ENCODE measurements around the gene CPSF4.
"Not testable (repeated sequence)": the region's sequence is repeated elsewhere in the genome, so short reads cannot be mapped to it uniquely, and the experiment has no call there.

CPSF4 gene

DNA sequence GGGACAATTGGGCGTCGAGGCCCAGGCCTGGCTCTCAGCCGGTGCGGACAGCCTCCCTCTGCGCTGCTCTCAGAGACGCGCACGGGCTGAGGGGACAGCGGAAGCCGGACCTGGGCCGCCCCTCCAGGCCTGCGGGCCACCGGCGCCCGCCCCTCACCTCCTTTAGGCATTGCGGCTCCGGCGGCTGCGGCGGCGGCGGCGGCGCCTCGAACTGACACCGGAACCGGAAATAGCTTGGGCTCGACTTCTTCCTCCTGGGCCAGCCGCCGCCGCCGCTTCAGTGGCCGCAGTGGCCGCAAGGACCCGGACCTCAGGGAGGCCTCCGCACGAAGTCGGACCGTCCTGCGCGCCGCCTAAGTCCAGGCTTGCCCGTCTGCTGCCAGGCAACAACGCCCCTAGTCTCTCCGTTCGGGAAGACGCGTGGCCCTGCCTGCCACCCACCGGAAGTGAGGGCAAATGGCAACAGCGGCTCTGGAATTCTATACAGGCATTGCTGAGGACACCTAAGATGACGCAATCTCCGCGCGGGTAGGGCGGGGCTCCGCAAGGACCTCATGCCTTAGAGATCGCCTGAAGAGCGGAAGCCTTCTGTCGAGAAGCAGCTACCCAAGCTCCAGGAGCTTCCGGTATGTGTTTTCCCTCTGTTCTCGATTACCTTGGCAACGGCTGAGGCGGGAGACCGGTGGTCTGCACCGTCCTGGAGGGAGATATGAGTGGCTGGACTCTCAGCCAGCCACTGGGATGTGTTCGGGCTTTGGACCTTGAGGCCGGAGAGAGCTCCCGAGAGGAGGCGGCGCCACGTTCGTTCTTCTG is 30.2 kb upstream of the CPSF4 start, which contains the start of the genes BUD31 and PDAP1:
Gene BUD31 (plus strand): TSS at position 591 of the 813 bp plus-strand sequence. CDS start 2,124 bp downstream, outside the sequence.
Gene PDAP1 (minus strand): TSS at position 219 of the 813 bp plus-strand sequence. CDS start 49 bp downstream, at position 170.
- peak; percentile 99 for DNase-seq (ENCODE audit: low spot score)

DNA sequence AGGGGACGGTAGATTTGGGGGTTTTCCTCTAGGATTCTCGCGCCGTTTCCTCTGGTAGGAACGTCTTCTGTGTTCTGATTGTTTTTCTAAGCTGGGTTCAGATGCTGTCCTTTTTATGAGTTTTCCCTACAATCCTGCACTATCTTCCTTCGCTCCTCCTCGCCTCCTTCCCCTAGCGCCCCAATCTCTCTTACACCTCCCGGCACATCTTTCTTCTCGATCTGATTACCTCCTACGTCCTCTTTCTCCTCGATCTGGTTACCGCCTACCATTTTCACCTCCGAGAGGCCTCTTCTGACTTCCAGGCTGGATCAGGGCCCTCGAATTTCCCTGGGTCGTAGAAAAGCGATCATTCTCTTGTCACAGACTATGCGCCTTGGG is 29.6 kb upstream of the CPSF4 start:
- DNase-seq (ENCODE audit: low spot score), result no peak

DNA sequence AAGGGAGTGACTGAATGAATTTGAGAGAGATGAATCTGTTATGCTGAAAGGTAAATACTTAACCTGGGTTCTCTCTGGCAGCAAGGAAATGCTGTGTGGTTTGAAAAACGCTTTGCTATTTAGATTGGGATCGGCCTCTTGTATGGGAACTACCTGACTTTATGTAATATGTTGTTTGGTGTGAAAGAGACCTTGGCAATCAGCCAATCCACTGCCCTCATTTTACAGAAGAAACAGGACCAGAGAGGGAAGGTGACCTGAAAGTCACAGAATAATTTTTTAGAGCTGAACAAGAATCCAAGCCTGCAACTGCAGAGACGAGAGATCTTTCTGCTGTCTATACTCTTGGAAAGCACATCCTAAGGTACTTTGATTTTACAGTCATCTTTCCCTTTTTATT is 28.9 kb upstream of the CPSF4 start:
- DNase-seq (ENCODE audit: low spot score), result no peak

DNA sequence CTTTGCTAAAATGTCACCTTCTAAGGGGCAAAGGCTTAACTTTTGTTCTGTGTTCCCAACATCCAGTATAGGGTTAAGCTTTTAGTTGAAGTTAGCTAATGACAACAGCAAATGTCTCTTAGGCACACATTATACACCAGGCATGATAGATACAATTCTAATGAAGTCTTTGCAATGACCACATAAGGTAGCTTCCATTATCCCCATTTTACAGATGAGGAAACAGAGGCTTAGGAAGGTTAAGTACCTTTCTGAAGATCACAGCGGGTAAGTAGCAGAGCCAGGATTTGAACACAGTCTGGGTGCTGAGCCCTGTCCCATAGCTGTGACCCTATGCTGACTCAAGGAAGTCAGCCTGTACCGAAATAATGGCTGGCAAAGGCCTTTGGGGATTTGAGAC is 28.1 kb upstream of the CPSF4 start:
- DNase-seq (ENCODE audit: low spot score), result no peak

DNA sequence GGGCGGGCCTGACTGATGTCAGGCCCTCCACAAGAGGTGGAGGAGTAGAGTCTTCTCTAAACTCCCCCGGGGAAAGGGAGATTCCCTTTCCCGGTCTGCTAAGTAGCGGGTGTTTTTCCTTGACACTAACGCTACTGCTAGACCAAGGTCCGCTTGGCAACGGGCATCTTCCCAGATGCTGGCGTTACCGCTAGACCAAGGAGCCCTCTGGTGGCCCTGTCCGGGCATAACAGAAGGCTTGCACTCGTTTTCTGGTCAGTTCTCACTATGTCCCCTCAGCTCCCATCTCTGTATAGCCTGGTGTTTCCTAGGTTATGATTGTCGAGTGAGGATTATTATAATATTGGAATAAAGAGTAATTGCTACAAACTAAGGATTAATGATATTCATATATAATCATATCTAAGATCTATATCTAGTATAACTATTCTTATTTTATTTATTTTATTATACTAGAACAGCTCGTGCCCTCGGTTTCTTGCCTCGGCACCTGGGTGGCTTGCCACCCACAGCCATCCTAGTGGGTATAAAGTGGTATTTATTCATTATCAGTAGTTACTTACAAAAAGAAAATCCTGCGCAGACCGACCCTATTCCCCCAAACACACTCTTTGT is 23.1 kb upstream of the CPSF4 start:
- DNase-seq (ENCODE audit: low spot score), result not testable (repeated sequence)

DNA sequence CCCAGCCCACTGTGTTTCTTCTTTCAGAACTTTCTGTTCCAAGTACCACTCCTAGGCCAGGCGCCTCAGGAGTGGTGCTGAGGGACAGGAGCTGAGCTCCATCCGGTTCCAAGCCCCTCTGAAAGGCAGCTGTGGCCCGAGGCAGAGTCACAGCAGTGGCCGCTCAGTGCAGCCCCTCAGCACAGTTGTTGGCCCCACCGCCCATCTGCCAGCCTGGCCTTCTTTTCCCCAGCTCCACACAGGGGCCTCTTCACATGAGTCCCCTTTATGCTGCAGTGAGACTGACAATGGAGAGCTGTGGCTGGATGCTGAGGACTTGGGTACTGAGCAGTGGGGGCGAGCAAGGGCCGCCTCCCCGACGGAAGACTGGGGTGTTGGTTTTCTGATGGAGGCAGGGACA is 20.5 kb upstream of the CPSF4 start:
- no peak for DNase-seq (ENCODE audit: low spot score)

DNA sequence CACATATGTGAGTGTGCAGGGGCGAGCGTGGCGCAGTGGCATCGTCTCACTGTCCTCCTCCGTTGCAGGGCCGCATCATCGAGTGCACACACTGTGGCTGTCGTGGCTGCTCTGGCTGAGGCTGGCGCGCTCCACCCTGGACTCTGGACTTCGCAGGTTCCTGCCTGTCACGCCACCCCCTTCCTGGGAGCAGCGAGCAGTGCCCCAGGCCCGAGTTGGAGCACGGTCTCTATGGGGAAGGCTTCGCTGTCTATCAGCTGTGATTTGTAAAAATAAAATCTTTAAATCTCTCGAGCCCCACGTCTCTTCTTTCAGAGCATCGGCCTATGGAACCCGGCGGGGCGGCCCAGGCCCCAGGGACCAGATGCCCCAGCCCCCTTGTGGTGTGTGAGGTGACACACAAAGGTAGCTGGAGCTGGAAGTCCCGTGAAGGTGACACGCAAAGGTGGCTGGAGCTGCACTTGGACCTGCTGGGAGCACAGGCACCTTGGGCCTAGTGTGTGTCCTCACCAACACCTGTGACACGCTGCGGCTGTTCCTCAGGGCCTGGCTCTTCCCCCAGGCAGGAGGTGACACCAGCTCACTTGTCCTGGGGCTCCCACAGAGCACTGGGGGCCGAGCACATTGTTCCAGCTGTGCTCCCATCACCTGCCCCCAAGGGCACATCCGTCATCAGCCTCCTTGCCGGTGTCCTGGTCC is 19.3 kb upstream of the CPSF4 start:
- DNase-seq (ENCODE audit: low spot score), result no peak

DNA sequence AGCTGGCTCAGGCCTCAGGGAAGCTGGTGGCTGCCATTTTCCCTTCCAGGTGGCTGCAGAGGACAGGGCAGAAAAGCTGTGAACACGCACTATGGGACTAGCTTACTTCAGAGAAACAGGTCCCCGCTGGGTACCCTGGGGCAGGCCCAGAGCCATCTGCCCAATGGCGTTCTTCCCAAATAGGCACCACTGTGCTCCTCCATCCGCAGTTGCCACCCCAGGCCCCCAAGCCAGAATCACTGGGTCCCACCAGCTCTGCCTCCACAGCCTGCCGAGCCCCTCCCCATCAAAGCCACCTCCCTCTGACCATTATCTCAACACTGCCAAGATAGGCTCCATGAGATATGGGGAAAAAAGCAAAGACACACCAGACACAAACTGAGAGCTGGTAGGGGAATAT is 18.5 kb upstream of the CPSF4 start:
- no peak for DNase-seq (ENCODE audit: low spot score)

DNA sequence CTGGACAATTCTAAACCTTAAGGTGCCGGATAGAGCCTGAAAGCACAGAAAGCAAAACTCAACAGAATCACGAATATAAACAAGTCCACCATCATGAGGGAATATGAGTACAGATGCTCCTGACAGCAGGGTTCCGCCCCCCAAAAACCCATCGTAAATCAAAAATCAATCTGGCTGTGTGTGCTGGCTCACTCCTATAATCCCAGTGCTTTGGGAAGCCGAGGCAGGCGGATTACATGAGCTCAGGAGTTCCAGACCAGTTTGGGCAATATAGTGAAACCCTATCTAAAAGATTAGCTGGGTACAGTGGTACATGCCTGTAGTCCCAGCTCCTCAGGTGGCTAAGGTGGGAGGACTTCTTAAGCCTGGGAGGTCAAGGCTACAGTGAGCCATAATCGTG is 17.8 kb upstream of the CPSF4 start:
- no peak for DNase-seq (ENCODE audit: low spot score)

DNA sequence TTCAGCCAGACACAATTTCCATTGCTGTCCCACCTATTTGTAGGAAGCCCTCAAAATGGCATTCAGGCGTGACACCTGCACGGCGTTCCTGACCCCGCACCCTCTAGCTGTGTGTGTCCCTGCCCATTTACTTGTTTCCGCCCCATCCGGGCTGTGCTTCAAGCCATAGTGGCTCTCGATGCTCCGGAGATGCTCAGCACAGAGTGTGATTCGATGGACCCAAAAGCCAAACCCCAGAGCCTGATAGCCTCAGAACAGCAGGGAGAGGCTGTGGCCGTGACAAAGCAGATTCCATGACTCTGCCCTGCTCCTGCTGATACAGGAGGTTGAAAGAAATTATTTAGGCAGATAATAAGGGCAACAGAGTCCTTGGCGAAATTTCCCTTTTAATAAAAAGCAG is 16.6 kb upstream of the CPSF4 start:
- no peak for DNase-seq (ENCODE audit: low spot score)

DNA sequence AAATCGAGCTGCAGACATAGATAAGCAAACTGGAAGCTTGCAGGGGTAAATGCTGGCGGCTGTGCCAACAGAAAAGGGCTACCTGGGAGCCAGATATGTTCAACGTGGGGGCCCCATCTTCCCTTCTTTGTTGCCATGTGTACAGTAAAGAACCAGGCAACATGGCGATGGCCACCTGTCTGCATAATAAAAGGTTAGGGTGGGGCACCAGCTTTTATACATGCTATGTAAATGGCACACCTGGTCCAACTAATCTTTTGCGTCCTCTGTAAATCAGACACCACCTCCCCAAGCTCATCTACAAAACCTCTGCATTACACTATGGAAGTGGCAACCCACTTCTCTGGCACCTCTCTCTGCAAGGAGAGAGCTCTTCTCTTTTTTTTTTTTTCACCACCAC is 16.1 kb upstream of the CPSF4 start:
- no peak for DNase-seq (ENCODE audit: low spot score)

DNA sequence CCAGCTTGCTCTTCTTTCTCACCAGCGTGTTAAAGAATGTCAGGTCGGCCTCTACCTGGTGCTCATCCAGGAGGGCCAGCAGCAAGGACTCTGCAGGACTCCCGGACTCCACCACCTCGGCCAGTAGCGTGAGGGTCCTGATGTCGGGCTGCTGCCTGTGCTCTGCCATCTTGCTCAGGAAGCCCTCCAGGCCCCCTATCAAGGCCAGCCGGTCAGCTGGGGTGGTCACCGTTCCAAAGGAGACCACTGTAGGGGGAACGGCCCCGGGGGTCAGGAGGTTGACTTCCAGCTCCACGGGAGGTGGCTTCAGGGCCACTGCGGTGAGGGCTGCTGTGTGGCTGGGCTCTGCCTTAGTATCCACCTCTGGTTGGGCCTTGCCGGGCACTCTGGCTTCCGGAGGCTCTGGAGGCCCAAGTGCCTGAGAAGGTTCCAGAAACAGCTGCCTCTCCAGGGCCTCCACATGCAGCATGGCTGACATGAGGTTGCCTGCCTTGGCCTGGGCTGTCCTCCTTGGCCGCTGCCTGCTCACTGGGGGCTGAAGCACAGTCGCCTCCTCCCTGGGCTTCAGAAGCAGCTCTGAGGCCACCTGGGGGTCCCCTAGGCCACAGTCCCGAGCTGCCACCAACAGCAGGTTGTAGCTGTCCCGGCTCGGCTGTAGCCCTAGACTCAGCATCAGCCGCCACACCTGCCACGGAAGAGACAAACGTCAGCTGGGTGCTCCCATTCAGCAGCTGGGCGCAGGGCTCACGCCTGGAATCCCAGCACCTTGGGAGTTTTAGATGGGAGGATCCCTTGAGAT is 13.6 kb upstream of the CPSF4 start:
- DNase-seq (ENCODE audit: low spot score), result no peak

DNA sequence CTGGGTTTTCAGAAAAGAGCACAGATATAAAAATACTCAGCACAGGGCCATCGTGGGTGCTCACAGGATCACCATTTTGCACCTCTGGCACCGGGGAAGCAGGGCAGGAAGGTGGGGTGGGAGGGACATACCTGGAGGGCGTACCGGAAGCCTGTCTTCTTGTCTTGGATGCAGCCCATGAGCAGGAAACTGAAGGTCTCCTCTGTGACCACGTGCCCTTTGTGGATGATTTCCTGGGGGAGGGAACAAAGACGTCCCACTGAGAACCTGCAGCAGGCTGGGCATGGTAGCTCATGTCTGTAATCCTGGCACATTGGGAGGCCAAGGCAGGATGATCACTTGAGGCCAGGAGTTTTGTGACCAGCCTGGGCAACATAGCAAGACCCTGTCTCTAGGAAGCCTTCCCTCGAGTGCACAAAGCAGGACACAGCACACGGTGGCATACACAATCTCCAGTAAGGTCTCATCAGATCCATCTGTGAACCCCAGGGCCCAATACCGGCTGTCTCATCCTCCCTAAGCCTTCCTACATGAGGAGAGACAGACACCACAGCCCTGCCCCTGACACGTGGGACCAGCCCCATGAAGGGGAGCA is 9.7 kb upstream of the CPSF4 start:
- no peak for DNase-seq (ENCODE audit: low spot score)

DNA sequence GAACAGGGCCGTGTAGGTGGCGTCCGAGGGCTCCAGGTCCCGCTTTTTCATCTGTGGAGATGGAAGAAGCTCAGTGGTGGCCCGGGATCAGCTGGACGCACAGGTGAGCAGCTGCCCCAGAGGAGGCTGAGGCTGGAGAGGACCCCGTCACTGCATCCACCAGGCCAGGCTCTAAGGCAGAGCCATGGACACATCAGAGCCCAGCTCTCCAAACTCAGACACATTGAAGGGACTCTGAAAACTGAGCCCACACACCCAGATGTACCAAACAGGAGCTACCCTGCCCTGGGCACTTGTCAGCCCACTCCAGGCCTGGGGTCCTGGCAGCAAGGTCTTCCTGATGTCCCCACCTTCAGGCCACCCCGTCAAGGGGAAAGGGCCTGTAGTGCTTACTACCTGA is 9.0 kb upstream of the CPSF4 start:
- no peak for DNase-seq (ENCODE audit: low spot score)

DNA sequence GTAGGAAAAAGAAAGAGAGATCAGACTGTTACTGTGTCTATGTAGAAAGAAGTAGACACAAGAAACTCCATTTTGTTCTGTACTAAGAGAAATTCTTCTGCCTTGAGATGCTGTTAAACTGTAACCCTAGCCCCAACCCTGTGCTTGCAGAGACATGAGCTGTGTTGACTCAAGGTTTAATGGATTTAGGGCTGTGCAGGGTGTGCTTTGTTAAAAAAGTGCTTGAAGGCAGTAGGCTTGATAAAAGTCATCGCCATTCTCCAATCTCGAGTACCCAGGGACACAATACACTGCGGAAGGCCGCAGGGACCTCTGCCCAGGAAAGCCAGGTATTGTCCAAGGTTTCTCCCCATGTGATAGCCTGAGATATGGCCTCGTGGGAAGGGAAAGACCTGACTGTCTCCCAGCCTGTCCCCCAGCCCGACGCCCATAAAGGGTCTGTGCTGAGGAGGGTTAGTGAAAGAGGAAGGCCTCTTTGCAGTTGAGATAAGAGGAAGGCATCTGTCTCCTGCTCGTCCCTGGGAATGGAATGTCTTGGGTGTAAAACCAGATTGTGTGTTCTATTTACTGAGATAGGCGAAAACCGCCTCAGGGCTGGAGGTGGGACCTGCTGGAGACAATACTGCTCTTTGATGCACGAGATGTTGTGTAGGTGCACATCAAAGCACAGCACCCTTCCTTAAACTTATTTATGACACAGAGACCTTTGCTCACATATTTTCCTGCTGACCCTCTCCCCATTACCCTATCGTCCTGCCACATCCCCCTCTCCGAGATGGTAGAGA is 6.8 kb upstream of the CPSF4 start:
- not testable (repeated sequence) for DNase-seq (ENCODE audit: low spot score)

DNA sequence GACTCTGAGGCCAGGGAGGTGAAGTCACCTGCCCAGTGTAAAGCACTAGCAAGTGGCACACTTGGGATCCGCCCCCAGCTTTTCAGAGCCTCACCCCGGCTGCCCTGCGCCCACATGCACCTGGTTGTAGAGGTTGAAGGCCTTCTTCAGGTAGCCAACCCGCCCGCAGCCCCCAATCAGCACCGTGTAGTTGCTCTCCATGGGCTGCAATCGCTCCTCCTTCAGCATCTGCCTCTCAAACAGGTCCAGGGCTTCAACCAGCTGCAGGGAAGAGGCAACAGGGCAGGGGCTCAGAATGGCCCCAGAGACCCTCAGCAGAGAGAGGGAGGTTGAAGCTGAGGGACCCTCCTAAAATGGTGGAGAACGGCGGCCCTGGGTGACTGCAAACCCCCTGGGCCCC is 5.6 kb upstream of the CPSF4 start:
- DNase-seq (ENCODE audit: low spot score), result no peak

DNA sequence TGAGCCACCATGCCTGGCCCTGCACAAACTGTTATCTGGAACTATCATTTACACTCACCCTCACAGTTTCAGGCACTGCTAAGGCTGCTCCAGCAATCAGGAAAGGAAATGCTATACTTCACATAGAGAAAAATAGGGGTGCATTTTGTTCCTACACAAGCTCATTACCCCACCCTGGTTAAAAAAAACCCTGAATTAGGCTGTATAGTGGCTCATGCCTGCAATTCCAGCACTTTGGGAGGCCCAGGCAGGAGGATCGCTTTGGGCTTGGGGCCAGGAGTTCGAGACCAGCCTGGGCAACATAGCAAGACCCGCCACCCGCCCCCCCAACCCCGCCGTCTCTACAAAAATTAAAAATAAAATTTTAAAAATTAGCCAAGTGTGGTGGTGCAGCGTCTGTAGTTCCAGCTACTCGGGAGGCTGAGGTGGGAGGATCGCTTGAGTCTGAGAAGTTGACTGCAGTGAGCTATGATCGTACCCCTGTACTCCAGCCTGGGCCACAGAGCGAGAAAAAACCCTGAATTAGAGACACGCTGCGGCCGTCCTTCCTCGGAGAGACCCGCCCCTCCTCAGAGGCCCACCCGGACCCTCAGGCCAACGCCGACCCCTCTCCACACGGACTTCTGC is 684 bp upstream of the CPSF4 start:
- no peak for DNase-seq (ENCODE audit: low spot score)

DNA sequence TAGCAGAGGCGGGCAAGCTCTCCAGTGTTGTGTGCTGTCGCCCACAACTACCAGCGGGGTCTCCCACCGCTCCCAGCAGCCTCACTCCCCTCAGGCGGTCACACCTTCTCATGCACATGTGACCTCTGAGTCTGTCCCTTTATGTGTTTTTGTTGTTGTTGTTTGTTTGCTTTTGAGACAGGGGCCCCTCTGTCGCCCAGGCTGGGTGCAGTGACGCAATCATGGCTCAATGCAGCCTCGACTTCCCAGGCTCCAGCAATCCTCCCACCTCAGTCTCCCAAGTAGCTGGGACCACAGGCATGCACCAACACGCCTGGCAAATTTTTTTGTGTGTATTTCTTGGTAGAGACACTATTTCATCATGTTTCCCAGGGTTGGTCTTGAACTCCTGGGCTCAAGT is 1.5 kb downstream of the CPSF4 start:
- DNase-seq (ENCODE audit: low spot score), result no peak

DNA sequence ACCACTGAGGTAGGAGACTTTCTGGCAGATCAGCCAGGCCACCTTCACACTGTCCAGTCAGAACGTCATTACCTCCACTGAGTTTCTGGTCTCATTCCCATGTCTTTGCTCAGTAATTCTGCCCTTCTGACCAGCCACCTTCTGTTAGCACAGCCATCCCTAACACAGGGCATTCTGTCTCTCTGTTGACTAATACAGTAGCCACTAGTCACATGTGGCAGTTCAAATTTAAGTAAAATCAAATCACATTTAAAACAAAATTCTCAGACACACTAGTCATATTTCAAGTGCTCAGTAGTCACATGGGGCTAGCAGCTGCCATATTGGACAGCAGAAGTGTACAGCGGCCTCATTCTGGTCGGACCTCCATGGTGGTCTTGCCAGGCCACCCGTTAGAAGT is 7.4 kb downstream of the CPSF4 start:
- no peak for DNase-seq (ENCODE audit: low spot score)

DNA sequence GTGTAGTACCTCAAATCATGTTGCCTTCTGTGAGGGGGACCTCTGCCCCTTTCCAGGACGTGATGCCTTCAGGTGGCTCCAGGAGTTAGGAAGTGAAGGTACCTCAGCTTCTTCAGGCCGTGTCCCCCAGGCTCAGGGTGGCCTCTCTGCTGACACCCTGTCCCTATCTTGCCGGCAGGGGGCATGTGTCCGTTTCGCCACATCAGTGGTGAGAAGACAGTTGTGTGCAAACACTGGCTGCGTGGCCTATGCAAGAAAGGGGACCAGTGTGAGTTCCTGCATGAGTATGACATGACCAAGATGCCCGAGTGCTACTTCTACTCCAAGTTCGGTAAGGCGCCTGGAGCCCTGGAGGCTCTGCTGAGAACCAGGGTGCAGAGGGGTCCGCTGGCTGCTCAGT is 9.2 kb downstream of the CPSF4 start:
- no peak for DNase-seq (ENCODE audit: low spot score)

DNA sequence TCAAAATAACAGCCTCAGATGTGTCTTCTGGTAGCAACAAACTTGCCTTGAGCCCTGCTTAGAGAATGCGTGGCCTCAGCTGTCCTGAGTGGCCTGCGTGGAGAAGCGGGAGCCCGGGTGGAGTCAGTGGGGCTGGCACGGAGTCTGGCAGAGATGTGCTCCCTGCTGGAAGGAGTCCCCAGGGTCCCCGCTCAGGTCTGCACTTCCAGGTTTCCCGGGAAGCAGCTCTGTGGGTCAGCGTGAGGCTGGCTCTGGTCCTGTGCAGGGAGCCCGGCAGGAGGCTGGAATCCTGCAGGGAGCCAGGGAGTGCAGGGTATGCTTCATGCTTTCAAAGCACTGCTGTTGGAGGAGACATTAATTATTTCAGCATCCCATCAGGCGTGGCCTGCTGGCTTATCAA is 10.1 kb downstream of the CPSF4 start:
- no peak for DNase-seq (ENCODE audit: low spot score)
